Caco-2 (cell line): ENCODE results near the gene ENPP1. TPM values are rescaled to one million over a fixed set of nuclear protein-coding genes. Genes with fewer than 3 reads are reported as not detected.

Experiments used
- BruUV-seq: library from RNA; stranded (reverse); fragments of 400-500 nt; replicated peaks from 2 replicates; lab custom pipeline; 2021; lab: Mats Ljungman, UMichigan
- CTCF ChIA-PET: fragments of 300-600 bp; sonication (Branson Sonifier 250); formaldehyde crosslinking; loops from one replicate; lab custom pipeline; 2022; ENCODE audit warnings: antibody characterized with exemption; lab: Charles Lee
- POLR2A ChIA-PET: fragments of 300-600 bp; sonication (Branson Sonifier 250); formaldehyde crosslinking; loops from one replicate; lab custom pipeline; 2022; ENCODE audit warnings: antibody characterized with exemption; lab: Charles Lee
- DNase-seq, 2 experiments: peaks; one replicate each; pipeline versions ENCODE4 v3.0.0 to v3.0.0-alpha.2; 2020 to 2022
- H3K27me3 ChIP-seq: replicated peaks from 2 replicates; pipeline ENCODE4 v1.6.0; 2011; ENCODE audit warnings: low read length; ENCODE audit not compliant: control insufficient read depth, insufficient read depth
- H3K36me3 ChIP-seq: 2 replicates; pipeline ENCODE4 v1.5.1; 2011; ENCODE audit warnings: low read length; ENCODE audit not compliant: control insufficient read depth, insufficient read depth
- H3K4me1 ChIP-seq: fragments of 250-450 bp; sonication (Bioruptor Pico); 2 replicates; pipeline ENCODE4 v1.5.1; 2020; ENCODE audit warnings: mild to moderate bottlenecking
- H3K4me3 ChIP-seq: 2 replicates; pipeline ENCODE4 v1.5.1; 2011; ENCODE audit warnings: low read depth, mild to moderate bottlenecking, control low read depth, low read length
- H3K9me3 ChIP-seq: fragments of 250-450 bp; sonication (Bioruptor Pico); 2 replicates; pipeline ENCODE4 v1.5.1; 2020; ENCODE audit warnings: mild to moderate bottlenecking, moderate library complexity
- H3K27ac Mint-ChIP-seq: one replicate; pipeline ENCODE4 v1.8.0; 2022; ENCODE audit warnings: mixed read lengths; ENCODE audit not compliant: unreplicated experiment
- H3K27me3 Mint-ChIP-seq: one replicate; pipeline ENCODE4 v1.8.0; 2022; ENCODE audit warnings: mixed read lengths; ENCODE audit not compliant: insufficient read depth, unreplicated experiment
- H3K36me3 Mint-ChIP-seq: one replicate; pipeline ENCODE4 v1.8.0; 2022; ENCODE audit warnings: mild to moderate bottlenecking, mixed read lengths; ENCODE audit not compliant: insufficient read depth, unreplicated experiment
- H3K4me1 Mint-ChIP-seq: one replicate; pipeline ENCODE4 v1.8.0; 2022; ENCODE audit warnings: low read depth, mixed read lengths; ENCODE audit not compliant: unreplicated experiment
- H3K4me3 Mint-ChIP-seq: one replicate; pipeline ENCODE4 v1.8.0; 2022; ENCODE audit warnings: mild to moderate bottlenecking, moderate library complexity, mixed read lengths; ENCODE audit not compliant: unreplicated experiment
- H3K9me3 Mint-ChIP-seq: one replicate; pipeline ENCODE4 v1.8.0; 2022; ENCODE audit warnings: mixed read lengths; ENCODE audit not compliant: unreplicated experiment
- intact Hi-C: fragments of 100-400 bp; cut with micrococcal nuclease; formaldehyde crosslinking; loops from one replicate; pipeline ENCODE4 v1.10.0; 2022; ENCODE audit not compliant: unreplicated experiment
- total RNA-seq: library from RNA; stranded (reverse); gene quantifications from 2 replicates; pipeline ENCODE4 v1.2.3, GENCODE V29; 2022
- TF ChIP-seq, protein P1 (sequence below), 2 experiments: fragments of 200-600 bp in 1 of 2; IDR thresholded peaks; 1 replicate in 1 of 2; 2 replicates in 1 of 2; pipeline versions ENCODE4 v1.5.1 to v1.8.0; 2011 to 2022; ENCODE audit warnings: antibody characterized with exemption in 1 of 2, control low read depth in 1 of 2, inconsistent platforms in 1 of 2, low read depth in 1 of 2, low read length in 1 of 2, mild to moderate bottlenecking in 1 of 2, moderate library complexity in 1 of 2; ENCODE audit not compliant: insufficient read depth in 1 of 2, severe bottlenecking in 1 of 2, unreplicated experiment in 1 of 2

ENPP1 gene
- total RNA-seq, 1 experiment from 2014 or later = 4.8 TPM

DNA sequence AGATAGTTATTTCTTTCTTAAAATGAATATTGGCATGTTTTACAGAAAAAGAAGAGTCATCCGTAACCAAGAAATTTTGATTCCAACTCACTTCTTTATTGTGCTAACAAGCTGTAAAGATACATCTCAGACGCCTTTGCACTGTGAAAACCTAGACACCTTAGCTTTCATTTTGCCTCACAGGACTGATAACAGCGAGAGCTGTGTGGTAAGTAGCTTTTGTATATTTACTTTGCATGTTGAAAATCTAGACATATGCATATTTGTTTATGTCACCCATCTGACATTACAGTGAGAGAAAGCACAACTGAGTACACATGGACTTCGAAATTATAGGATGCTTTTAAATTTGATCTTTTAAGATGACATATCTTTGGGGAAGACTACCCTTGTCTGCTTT lies 78.7 kb downstream of the ENPP1 start:
- no peaks in the 10 kb centered on the region for H3K4me1 ChIP-seq
- intact Hi-C loops = no loop called here
- Mint-ChIP-seq H3K27ac (no peak overlapping the region), H3K4me1 (no peaks in the 10 kb centered on the region), H3K27me3 (no peaks in the 10 kb centered on the region), H3K36me3 (no peaks in the 10 kb centered on the region), H3K9me3 (no peaks in the 10 kb centered on the region), H3K4me3 (no peak overlapping the region)
- no peaks in the 10 kb centered on the region for H3K27me3 ChIP-seq
- no TSS peak for BruUV-seq
- TF ChIP-seq, protein P1, sequence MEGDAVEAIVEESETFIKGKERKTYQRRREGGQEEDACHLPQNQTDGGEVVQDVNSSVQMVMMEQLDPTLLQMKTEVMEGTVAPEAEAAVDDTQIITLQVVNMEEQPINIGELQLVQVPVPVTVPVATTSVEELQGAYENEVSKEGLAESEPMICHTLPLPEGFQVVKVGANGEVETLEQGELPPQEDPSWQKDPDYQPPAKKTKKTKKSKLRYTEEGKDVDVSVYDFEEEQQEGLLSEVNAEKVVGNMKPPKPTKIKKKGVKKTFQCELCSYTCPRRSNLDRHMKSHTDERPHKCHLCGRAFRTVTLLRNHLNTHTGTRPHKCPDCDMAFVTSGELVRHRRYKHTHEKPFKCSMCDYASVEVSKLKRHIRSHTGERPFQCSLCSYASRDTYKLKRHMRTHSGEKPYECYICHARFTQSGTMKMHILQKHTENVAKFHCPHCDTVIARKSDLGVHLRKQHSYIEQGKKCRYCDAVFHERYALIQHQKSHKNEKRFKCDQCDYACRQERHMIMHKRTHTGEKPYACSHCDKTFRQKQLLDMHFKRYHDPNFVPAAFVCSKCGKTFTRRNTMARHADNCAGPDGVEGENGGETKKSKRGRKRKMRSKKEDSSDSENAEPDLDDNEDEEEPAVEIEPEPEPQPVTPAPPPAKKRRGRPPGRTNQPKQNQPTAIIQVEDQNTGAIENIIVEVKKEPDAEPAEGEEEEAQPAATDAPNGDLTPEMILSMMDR (IDR thresholded peaks at IDR 0.05; ENCODE audit: insufficient read depth in 1 of 2, low read depth in 1 of 2, low read length in 1 of 2, severe bottlenecking in 1 of 2, unreplicated experiment in 1 of 2) = no peak
- POLR2A ChIA-PET = no interaction called here
- no peaks in the 10 kb centered on the region for H3K9me3 ChIP-seq
- no peak overlapping the region for H3K4me3 ChIP-seq
- CTCF ChIA-PET = no interaction called here
- DNase-seq = no peak
- H3K36me3 ChIP-seq = no peaks in the 10 kb centered on the region

DNA sequence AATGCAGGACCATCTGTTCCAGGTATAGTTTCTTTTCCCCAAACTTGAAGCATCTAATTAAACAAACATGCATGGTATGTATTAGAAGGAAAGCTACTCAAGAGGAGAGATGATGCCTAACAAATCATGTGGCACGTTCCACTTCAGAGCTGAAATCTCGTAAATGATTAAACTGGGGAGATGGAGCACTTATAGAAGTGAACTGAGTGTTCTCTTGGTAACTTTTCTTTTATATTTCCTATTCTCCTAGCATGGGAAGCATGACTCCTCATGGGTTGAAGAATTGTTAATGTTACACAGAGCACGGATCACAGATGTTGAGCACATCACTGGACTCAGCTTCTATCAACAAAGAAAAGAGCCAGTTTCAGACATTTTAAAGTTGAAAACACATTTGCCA lies 82.3 kb downstream of the ENPP1 start:
- no peak overlapping the region for H3K4me3 ChIP-seq
- intact Hi-C loops = loop anchor here (10.0 kb wide), 1 partner anchor 85 kb away; the partner anchor contains the start of gene ENPP1
- BruUV-seq = no TSS peak
- no peaks in the 10 kb centered on the region for H3K27me3 ChIP-seq
- CTCF ChIA-PET = no interaction called here
- Mint-ChIP-seq H3K36me3 (peaks cover 6% of the 10 kb centered on the region), H3K9me3 (no peaks in the 10 kb centered on the region), H3K27me3 (no peaks in the 10 kb centered on the region), H3K27ac (no peak overlapping the region), H3K4me3 (no peak overlapping the region), H3K4me1 (peaks cover 9% of the 10 kb centered on the region)
- no peaks in the 10 kb centered on the region for H3K9me3 ChIP-seq
- no peaks in the 10 kb centered on the region for H3K36me3 ChIP-seq
- H3K4me1 ChIP-seq = peaks cover 25% of the 10 kb centered on the region
- TF ChIP-seq, protein P1 (IDR thresholded peaks at IDR 0.05; ENCODE audit: insufficient read depth in 1 of 2, low read depth in 1 of 2, low read length in 1 of 2, severe bottlenecking in 1 of 2, unreplicated experiment in 1 of 2) = no peak
- no peak for DNase-seq
- POLR2A ChIA-PET = no interaction called here

DNA sequence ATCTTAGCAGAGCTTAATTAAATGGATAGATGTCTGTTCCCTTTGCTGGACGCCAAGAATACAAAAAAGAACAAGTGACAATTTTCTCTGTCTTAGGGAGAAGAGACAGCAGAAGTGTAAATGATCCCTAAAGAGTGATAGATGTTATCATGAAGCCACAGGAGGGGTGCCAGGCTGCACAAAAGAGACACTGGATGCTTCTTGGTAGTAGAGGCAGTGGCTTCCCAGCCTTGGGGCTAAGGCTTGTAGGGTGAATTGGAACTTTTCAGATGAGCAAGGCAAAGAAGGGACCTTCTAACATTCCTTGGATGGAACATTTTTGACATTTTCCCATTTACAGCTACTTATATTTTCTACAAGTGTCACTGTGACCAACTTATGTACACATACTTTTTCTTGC lies 85.4 kb downstream of the ENPP1 start:
- no TSS peak for BruUV-seq
- H3K4me1 Mint-ChIP-seq = peaks cover 12% of the 10 kb centered on the region
- H3K36me3 Mint-ChIP-seq = peaks cover 6% of the 10 kb centered on the region
- Histone ChIP-seq H3K9me3 (no peaks in the 10 kb centered on the region; the same call in 1 of the 2 replicates), H3K27me3 (no peaks in the 10 kb centered on the region), H3K4me3 (no peak overlapping the region), H3K4me1 (peaks cover 34% of the 10 kb centered on the region), H3K36me3 (no peaks in the 10 kb centered on the region)
- TF ChIP-seq, protein P1 (IDR thresholded peaks at IDR 0.05; ENCODE audit: insufficient read depth in 1 of 2, low read depth in 1 of 2, low read length in 1 of 2, severe bottlenecking in 1 of 2, unreplicated experiment in 1 of 2) = no peak
- ChIA-PET POLR2A (interaction anchor here (0.6 kb wide), 1 partner anchor 265 kb away, joined by 3 read pairs; no protein-coding TSS in a partner anchor), CTCF (no interaction called here)
- H3K27me3 Mint-ChIP-seq = no peaks in the 10 kb centered on the region
- intact Hi-C loops = loop anchor here (10.0 kb wide), 1 partner anchor 88 kb away; the partner anchor contains the start of gene ENPP1
- no peak for DNase-seq
- no peak overlapping the region for H3K4me3 Mint-ChIP-seq
- no peak overlapping the region for H3K27ac Mint-ChIP-seq
- no peaks in the 10 kb centered on the region for H3K9me3 Mint-ChIP-seq
